Measurements from ENCODE around the gene TIMM29. TPM values are rescaled to one million over a fixed set of nuclear protein-coding genes. Genes with fewer than 3 reads are reported as not detected.

TIMM29 gene
- total RNA-seq, 2 donors from 2014 or later, result 23.0 to 24.6 TPM

DNA sequence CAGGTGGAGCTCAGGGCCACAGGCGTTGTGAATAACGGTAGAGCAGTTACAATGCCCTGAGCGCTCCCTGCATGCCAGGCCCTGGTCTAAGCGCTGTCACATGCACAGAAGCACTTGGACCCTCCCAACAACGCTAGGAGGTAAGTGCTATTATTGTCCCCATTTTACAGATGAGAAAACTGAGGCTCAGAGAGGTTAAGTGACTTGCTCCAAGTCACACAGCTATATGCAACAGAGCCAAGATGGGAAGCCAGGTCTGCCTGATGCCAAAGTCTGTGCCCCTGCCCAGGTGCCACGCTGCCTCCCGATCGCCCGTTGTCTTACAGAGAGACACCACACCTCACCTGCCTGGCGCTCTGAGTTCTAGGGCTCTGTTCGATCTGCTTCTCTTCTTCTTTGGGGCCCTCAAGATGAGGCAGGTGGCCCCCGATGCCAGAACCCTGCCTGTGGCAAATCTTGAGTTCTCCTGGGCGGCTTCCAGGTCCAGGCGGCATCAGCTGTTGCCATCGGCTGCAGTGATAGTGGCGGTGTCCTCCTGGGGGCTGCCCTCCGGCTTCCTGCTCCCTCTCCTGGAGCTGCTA lies 20.1 kb upstream of the TIMM29 start:
- ATAC-seq (no peak), DNase-seq (no peak)
- intact Hi-C loops (cut with DNase I, micrococcal nuclease), result no loop called here

DNA sequence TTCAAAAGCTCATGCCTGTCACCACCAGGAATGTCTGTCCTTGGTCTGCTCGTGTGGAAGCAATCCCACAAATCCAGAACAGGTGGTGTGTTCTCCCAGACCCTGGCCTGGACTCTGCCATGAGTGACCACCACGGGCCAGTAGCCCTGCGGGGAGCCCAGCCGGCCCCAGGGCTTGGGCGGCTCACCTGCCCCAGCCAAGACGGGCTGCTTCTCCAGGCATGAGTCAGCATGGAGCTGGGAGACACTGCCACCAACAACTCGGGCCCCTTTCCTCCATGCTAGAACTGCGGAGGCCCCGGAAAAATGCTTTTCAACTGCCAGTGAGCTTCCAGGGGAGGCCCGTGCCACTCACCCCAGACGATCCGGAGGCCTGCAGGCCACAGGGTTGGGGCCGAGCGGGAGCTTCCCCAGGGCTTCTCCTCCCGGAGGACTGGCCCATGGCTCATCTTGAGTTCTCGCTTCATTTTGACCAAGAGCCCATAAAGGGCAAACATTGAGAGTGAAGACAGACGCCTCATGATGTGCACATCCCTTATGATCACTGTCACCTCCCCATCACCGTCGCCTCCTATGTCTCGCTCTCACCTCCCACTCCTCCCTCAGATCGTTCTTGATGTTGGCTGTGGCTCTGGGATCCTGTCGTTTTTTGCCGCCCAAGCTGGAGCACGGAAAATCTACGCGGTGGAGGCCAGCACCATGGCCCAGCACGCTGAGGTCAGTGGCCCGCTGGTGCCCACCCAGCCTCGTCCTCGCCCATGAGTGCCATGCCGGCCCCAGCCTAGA lies 16.8 kb upstream of the TIMM29 start:
- DNase-seq (no peak), ATAC-seq (no peak)
- intact Hi-C loops (cut with DNase I, micrococcal nuclease), result no loop called here

DNA sequence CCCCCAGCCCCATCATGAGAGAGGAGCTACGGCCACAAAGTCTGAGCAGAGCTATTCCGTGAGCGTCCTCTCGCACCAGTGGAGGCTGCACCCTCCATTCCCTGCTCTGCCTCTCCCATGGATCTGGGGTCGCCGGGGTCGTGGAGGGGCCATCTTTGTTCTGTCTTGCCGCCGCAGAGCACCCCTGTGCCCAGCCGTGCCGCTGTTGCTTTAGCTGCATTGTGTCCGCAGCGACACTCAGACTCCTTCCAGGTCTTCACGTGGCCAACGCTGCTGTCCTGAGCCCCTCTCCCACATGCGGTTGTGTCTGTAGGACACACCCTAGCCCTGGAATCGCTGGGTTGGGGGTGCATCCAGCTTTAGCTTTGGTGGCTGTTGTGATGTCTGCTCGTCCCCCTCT lies 16.0 kb upstream of the TIMM29 start:
- no peak for DNase-seq
- ATAC-seq, result no peak
- intact Hi-C loops (cut with DNase I, micrococcal nuclease), result no loop called here

DNA sequence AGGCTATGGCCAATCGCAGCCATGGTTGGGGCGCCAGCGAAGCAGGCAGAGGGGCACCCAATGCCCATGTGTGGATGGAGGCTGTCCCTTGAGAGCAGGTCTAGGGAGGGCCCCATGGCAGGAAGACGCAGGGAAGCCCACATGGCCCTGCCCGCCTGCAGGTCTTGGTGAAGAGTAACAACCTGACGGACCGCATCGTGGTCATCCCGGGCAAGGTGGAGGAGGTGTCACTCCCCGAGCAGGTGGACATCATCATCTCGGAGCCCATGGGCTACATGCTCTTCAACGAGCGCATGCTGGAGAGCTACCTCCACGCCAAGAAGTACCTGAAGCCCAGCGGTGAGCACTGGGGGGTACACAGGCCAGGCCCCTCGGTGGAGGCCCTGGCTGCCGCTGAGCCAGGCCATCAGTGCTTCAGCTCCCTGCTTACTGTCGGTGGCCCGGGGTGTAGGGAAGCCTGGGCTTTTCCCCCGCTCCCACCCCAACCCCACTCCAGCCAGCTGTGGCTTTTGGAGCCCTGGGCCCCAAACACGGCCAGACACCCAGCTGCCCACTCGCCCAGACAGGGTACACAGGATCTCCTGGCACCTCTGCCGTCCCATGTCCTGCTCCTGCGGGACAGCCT lies 14.8 kb upstream of the TIMM29 start:
- no peak for ATAC-seq
- no peak for DNase-seq

DNA sequence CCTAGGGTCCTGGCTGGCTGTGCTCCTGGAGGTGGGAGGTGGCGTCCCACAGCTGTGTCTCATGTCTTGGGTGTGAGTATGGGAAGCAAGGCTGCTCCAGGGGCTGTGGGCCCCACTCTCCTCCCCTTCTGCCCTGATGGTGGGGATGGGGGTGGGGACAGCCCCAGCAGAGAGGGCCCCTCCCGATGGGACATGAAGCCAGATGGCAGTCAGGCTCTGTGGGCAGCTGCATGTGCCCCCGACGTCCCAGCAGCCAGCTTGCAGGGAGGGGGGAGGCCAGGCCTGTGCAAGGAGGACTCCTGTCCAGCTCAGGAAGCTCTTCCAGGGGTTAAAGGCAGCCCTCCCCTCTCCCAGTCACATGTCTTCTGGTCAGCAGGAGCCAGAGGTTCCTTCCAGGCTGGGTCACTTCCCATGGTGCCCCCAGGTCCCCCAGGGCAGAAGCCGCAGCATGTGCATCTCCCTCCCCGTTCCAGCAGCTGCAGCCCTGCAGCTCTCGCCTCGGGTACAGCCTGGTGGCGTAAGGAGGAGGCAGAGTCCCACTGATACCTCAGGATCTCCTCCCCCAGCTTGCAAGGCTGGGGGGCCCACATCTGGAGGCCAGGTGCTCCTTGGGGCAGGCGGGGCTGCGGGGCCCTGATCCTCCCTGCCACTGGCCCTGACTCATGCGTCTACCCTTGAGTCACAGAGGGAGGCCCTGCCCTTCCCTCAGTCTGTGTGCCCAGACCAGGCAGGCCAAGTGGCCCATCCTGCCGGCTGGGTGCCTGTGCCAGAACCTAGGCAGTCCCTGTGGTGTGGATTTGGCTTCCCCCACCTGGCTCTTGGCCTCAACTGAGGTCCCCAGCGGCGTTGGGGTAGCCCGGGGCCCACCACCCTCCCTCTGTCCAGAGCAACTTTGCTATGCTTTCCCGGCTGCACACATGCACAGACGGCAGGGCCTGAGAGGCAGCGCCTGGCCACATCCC lies 13.2 kb upstream of the TIMM29 start:
- ATAC-seq (no peak), DNase-seq (no peak)
- intact Hi-C loops (cut with DNase I, micrococcal nuclease), result no loop called here

More for the DNA sequence above, 14.8 kb upstream of the TIMM29 start:
- intact Hi-C loops (cut with DNase I, micrococcal nuclease), result no loop called here

DNA sequence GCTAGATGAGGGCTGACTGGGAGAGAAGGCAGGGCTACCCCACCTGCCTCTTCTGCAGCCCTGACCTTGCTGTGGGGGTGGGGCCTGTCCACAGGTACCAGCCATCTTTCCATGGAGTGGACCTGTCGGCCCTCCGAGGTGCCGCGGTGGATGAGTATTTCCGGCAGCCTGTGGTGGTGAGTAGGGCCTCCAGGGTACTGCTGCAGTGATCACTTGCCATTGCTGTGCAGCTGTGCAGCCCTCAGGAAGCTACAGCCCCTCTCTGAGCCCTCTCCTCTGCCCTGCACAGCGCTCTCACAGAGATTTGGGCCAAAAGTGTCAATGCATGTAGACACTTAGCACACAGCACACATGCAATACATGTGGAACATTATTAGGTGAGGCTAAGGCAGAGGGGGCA lies 12.0 kb upstream of the TIMM29 start:
- ATAC-seq, result no peak
- intact Hi-C loops (cut with DNase I, micrococcal nuclease), result no loop called here

DNA sequence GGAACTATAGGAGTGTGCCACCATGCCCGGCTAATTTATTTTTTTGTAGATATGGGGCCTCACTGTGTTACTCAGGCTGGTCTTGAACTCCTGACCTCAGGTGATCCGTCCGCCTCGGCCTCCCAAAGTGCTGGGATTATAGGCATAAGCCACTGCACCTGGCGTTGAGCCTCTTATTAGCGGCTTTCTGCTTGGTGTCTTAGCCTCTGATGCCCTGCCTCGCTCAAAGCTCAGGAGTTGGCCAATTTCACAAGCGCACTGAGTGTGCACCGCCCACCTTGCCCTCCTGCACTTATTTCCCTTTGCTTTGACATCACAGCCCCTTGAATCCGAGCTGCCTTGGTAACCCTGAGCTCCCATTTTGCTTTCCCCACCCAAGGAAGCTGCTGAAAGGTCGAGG lies 10.3 kb upstream of the TIMM29 start:
- no peak for DNase-seq
- ATAC-seq, result no peak
- intact Hi-C loops (cut with DNase I, micrococcal nuclease), result no loop called here

More for the DNA sequence above, 12.0 kb upstream of the TIMM29 start:
- no peak for DNase-seq

DNA sequence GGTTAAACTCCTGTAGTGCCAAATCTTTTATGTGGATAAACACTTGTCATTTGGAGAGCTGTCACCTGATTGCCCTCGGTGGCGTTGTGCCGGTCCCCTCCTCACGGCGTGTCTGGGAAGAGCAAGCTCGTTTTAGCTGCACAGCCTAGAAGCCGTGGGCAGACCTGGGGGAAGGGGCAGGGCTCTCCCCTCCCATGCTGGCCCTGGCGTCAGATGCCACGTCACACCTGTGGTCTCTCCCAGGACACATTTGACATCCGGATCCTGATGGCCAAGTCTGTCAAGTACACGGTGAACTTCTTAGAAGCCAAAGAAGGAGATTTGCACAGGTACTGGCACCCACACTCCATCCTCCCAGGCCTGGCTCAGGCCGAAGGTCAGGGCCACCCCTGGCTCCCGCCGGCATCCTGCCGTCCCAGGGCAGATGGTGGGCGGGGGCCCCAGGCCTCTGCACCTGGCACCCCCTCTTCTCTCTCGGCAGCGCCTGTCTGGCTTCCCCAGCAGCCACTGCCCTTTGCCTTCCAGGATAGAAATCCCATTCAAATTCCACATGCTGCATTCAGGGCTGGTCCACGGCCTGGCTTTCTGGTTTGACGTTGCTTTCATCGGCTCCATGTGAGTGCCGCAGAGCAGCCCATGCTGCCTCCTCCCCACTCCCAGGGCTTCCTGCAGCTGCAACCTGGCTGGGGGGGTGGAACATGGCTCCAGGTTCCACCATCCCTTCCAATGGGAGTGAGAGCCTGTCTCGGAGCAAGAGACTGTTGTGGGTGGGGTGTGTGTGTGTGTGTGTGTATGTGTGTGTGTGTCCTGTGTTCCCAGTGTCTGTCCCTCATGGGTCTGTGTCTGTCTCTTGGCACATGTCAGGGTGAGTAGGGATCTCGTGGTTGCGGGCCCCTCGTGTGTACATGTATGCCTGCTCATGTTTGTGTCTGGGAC lies 9.0 kb upstream of the TIMM29 start:
- intact Hi-C loops (cut with DNase I, micrococcal nuclease), result no loop called here

DNA sequence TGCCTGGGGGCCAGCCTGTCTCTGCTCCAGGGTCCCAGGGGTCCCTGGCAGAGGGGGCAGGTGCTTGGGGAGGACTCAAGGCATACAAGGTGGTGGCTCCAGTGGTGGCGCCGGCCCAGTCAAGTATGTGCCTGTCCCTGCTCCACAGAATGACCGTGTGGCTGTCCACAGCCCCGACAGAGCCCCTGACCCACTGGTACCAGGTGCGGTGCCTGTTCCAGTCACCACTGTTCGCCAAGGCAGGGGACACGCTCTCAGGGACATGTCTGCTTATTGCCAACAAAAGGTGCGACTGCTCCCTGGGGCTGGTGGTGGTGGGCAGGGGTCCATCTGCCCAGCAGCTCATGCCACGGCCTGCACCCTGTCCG lies 8.3 kb upstream of the TIMM29 start:
- no peak for DNase-seq
- intact Hi-C loops (cut with DNase I, micrococcal nuclease), result no loop called here
- ATAC-seq, result no peak

More for the DNA sequence above, 9.0 kb upstream of the TIMM29 start:
- ATAC-seq, result no peak
- no peak for DNase-seq

DNA sequence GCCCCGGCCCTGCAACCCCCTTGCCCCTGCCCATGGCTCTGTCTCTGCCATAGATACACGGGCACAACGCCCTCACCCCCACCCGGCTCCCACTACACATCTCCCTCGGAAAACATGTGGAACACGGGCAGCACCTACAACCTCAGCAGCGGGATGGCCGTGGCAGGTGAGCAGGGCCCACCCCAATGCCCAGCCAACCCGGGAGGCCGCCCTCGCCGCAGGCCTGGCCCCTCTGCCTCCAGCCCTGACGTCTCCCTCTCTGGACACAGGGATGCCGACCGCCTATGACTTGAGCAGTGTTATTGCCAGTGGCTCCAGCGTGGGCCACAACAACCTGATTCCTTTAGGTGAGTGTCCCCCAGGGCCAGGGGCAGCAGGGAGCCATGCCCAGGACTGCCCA lies 7.8 kb upstream of the TIMM29 start:
- intact Hi-C loops (cut with DNase I, micrococcal nuclease), result no loop called here
- ATAC-seq (peak; percentile 16), DNase-seq (no peak)

DNA sequence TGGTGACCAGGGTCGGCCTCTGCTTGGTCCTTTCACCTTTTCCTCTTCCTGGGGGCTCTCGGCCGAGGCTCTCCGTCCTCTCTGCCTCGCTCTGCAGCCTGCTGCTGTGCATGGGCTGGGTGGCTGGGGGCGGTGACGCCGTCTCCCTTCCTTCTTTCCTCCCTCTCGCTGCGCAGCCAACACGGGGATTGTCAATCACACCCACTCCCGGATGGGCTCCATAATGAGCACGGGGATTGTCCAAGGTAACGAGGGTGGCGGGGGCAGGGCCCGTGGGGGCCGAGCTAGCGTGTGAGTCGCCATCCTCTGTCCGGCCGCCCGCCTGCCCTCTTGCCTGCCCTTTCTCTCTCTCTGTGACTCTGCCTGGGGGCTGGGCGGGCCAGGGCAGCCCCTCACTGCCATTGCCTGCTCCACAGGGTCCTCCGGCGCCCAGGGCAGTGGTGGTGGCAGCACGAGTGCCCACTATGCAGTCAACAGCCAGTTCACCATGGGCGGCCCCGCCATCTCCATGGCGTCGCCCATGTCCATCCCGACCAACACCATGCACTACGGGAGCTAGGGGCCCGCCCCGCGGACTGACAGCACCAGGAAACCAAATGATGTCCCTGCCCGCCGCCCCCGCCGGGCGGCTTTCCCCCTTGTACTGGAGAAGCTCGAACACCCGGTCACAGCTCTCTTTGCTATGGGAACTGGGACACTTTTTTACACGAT lies 7.3 kb upstream of the TIMM29 start:
- intact Hi-C loops (cut with DNase I, micrococcal nuclease), result no loop called here
- DNase-seq (no peak), ATAC-seq (peak; percentile 4)

DNA sequence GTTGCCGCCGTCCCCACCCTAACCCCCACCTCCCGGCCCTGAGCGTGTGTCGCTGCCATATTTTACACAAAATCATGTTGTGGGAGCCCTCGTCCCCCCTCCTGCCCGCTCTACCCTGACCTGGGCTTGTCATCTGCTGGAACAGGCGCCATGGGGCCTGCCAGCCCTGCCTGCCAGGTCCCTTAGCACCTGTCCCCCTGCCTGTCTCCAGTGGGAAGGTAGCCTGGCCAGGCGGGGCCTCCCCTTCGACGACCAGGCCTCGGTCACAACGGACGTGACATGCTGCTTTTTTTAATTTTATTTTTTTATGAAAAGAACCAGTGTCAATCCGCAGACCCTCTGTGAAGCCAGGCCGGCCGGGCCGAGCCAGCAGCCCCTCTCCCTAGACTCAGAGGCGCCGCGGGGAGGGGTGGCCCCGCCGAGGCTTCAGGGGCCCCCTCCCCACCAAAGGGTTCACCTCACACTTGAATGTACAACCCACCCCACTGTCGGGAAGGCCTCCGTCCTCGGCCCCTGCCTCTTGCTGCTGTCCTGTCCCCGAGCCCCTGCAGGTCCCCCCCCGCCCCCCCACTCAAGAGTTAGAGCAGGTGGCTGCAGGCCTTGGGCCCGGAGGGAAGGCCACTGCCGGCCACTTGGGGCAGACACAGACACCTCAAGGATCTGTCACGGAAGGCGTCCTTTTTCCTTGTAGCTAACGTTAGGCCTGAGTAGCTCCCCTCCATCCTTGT lies 6.5 kb upstream of the TIMM29 start:
- peak; percentile 3 for ATAC-seq
- intact Hi-C loops (cut with DNase I, micrococcal nuclease), result no loop called here
- no peak for DNase-seq

DNA sequence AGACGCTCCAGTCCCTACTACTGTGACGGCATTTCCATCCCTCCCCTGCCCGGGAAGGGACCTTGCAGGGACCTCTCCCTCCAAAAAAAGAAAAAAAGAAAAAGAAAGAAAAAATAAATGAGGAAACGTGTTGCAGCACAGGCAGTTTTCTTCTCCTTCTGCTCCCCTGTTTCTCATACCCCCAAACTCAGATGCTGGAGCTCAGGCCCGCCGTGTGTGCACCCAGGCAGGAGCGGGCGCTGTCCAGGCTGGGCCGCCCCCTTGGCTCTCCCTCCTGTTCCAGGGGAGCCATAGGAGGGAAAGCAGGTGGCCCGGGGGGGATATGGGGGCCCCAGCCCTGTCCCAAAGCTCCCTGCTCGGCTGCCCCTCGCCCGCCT lies 6.0 kb upstream of the TIMM29 start:
- ATAC-seq, result no peak
- no peak for DNase-seq
- intact Hi-C loops (cut with DNase I, micrococcal nuclease), result no loop called here

DNA sequence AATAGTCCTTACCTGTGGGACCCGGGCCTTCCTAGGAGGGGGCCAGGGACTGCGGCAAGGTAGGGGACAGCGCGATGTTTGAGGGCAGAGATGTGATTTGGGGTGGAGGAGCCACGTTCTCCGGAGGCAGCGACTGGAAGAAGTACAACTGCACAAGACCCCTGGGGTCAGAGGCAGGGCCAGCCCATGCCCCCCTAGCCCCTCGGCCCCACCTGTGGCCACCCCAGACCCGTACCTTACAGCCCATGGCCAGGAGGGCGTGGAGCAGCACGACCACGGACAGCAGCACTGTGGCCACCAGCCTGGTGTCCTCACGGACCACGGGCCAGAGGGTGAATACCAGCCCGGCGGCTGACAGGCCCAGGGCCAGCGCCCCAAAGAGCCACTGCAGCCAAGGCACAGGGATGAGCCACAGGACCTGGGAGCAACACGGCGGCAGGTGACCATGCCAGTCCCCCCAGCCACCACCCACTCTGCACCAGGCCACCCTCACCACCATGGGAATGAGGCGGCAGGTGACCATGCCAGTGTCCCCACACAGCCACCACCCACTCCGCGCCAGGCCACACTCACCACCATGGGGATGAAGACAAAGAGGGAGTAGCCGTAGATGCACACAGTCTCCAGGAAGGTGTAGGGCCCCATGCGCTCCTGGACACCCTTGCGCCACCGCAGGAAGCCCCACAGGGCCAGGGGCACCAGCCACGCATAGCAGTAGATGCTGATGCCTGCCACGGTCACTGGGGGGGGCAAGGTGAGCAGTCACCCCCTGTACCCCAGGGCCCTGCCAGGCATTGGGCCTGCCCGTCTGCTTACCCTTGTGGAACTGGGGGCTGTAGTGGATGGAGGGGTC lies 5.1 kb upstream of the TIMM29 start:
- DNase-seq, result no peak
- intact Hi-C loops (cut with DNase I, micrococcal nuclease), result no loop called here

DNA sequence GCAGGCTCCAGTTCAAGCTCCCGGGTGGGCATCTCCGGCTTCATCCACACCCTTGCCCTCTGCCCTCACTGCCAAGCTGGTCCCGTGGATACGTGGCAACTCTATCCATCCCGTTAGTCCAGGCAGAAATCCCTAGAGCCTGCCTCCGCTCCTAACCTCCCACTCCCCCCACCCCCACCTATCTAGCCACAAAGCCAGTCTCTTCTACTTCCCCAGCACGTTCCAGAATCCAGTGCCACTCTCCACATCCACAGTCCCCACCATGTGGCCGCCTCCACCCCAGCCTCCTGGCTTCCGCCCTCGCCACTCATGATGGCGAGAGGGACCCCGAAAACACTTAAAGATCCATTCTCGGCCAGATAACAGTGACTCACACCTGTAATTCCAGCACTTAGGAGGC lies 4.0 kb upstream of the TIMM29 start:
- no peak for ATAC-seq
- no peak for DNase-seq
- intact Hi-C loops (cut with DNase I, micrococcal nuclease), result no loop called here

More for the DNA sequence above, 5.1 kb upstream of the TIMM29 start:
- no peak for ATAC-seq

All from left colon (tissue), 2 donors.